Middle frontal gyrus (tissue), 1 donor: Measurements from ENCODE around the gene CLEC12A.

Experiments used
- DNase-seq: peaks from one replicate; pipeline ENCODE4 v3.0.0-alpha.2; 2015; ENCODE audit warnings: low spot score; ENCODE audit errors: extremely low spot score

CLEC12A gene

DNA sequence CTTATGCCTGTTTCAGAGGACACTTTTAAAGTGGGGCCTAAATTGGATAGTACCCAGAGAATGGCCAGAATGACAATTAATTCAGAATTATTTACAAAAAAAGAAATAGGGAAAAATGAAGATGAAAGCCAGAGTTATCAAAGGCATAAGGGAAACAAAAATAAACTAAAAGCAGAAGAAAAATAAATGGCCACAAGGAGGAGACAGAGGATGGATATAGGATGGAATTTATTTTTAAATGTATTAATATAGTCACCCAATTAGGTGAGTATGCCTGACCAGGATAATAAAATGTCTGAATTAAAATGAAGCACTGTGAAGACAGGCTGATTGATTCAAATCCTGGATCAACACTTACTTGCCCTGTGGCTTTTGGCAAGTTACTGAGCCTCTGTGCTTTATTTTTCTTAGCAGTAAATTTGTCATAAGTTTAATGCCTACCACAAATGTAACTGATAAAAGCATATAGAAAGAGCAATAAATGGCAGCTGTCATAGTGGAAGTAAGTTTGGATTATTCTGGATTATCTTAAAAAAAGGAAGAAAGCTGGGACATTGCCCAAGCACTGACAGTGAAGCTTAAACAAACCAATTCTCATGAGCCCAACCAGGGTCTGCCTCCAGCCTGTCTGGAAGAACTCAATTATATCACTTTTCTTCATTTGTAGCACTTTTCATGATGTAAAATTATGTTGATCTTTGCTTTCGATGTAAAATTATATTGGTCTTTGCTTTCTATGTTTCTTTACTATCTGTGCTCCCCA is 62.8 kb downstream of the CLEC12A start:
- no peak for DNase-seq
